Activated naive CD4-positive, alpha-beta T cell treated with anti-CD3 and anti-CD28 coated beads for 36 hours (primary cell): Measurements from ENCODE around the gene CRB2. TPM values are rescaled to one million over a fixed set of nuclear protein-coding genes. Genes with fewer than 3 reads are reported as not detected.
A peak's percentile ranks its signal among the peaks of the same experiment; 100 is the strongest.

Experiments used
- CTCF ChIA-PET: fragments of 350-600 bp; sonication (Branson Sonifier 250); formaldehyde crosslinking; loops from one replicate; lab custom pipeline; 2021; ENCODE audit warnings: antibody characterized with exemption; lab: Charles Lee
- DNase-seq: peaks from one replicate; pipeline ENCODE4 v3.0.0-alpha.2; 2020
- H3K27ac Mint-ChIP-seq: one replicate; pipeline ENCODE4 v1.8.0; 2021; ENCODE audit warnings: mild to moderate bottlenecking, mixed read lengths
- H3K27me3 Mint-ChIP-seq: one replicate; pipeline ENCODE4 v1.8.0; 2021; ENCODE audit warnings: low read depth, mixed read lengths
- H3K36me3 Mint-ChIP-seq: one replicate; pipeline ENCODE4 v1.8.0; 2021; ENCODE audit warnings: low read depth, mixed read lengths
- H3K4me1 Mint-ChIP-seq: one replicate; pipeline ENCODE4 v1.8.0; 2021; ENCODE audit warnings: low read depth, mixed read lengths
- H3K4me3 Mint-ChIP-seq: one replicate; pipeline ENCODE4 v1.8.0; 2021; ENCODE audit warnings: mild to moderate bottlenecking, moderate library complexity, mixed read lengths
- H3K9me3 Mint-ChIP-seq: one replicate; pipeline ENCODE4 v1.8.0; 2021; ENCODE audit warnings: mixed read lengths
- intact Hi-C: fragments of 100-400 bp; cut with micrococcal nuclease; formaldehyde crosslinking; loops from one replicate; pipeline ENCODE4 v1.15.1; 2023
- microRNA-seq: library from miRNA; unstranded; fragments of <30 nt; microRNA quantifications from one replicate; pipeline ENCODE4 v1.2.0, GENCODE V29; 2022; ENCODE audit warnings: borderline microRNAs expressed, borderline replicate concordance
- total RNA-seq, 2 experiments: library from RNA; stranded (reverse); gene quantifications; one replicate each; pipeline ENCODE4 v1.2.3, GENCODE V29; 2021

CRB2 gene
- total RNA-seq, 2 experiments from 2014 or later: not detected

GRCh38 chr9:123425836-123426365, 69.9 kb downstream of the CRB2 start:
- H3K27ac Mint-ChIP-seq: peak overlapping the region; percentile 16
- H3K4me1 Mint-ChIP-seq: no peaks in the 10 kb centered on the region
- intact Hi-C loops: loop anchor here (2.0 kb wide), 1 partner anchor 41 kb away; no protein-coding TSS in a partner anchor
- H3K9me3 Mint-ChIP-seq: peaks cover 1% of the 10 kb centered on the region
- CTCF ChIA-PET: no interaction called here
- H3K4me3 Mint-ChIP-seq: no peak overlapping the region
- H3K27me3 Mint-ChIP-seq: no peaks in the 10 kb centered on the region
- DNase-seq: no peak
- H3K36me3 Mint-ChIP-seq: peaks cover 14% of the 10 kb centered on the region

- H3K4me3 Mint-ChIP-seq: no peak overlapping the region
- H3K27me3 Mint-ChIP-seq: no peaks in the 10 kb centered on the region
- DNase-seq: no peak
- CTCF ChIA-PET: no interaction called here
- H3K27ac Mint-ChIP-seq: no peak overlapping the region
- peaks cover 16% of the 10 kb centered on the region for H3K36me3 Mint-ChIP-seq
- H3K9me3 Mint-ChIP-seq: peaks cover 1% of the 10 kb centered on the region
- no peaks in the 10 kb centered on the region for H3K4me1 Mint-ChIP-seq
- intact Hi-C loops: loop anchor here (2.0 kb wide), 1 partner anchor 42 kb away; no protein-coding TSS in a partner anchor
Measured at GRCh38 chr9:123426406-123426805, 70.4 kb downstream of the CRB2 start.

Small RNA genes lying within 50 kb of the gene (microRNA-seq; reads per million reads assigned to microRNA genes)
- gene MIR601: not detected

Other genes with a start within 250 kb of the CRB2 start
- gene STRBP, start 87.6 kb upstream of the CRB2 start, total RNA-seq: 10 to 100 TPM; 27.6 to 27.8 TPM